DND-41 (cell line): Measurements from ENCODE around the gene SNX25.

ENCODE experiments used
- ATAC-seq: fragments of 200-7000 bp; cut with Tn5 transposase; 3 replicates; pipeline ENCODE4 v1.9.1; 2021; ENCODE audit warnings: low read depth; ENCODE audit not compliant: insufficient read depth
- DNase-seq: peaks from one replicate; pipeline ENCODE4 v3.0.0-alpha.2; 2020
- H2AFZ ChIP-seq: 2 replicates; pipeline ENCODE4 v1.6.0; 2012; ENCODE audit warnings: low read depth, low read length
- H3K27ac ChIP-seq: 2 replicates; pipeline ENCODE4 v1.5.1; 2012; ENCODE audit warnings: low read length, inconsistent platforms
- H3K27me3 ChIP-seq: fragments of 200-600 bp; sonication (generic); 2 replicates; pipeline ENCODE4 v1.6.0; 2012; ENCODE audit warnings: low read length, mild to moderate bottlenecking, inconsistent platforms; ENCODE audit not compliant: insufficient read depth, poor library complexity
- H3K36me3 ChIP-seq: 2 replicates; pipeline ENCODE4 v1.5.1; 2012; ENCODE audit warnings: low read length, inconsistent platforms; ENCODE audit not compliant: insufficient read depth
- H3K4me1 ChIP-seq: 2 replicates; pipeline ENCODE4 v1.5.1; 2012; ENCODE audit warnings: mild to moderate bottlenecking, low read length; ENCODE audit not compliant: insufficient read depth
- H3K4me2 ChIP-seq: 2 replicates; pipeline ENCODE4 v1.6.0; 2012; ENCODE audit warnings: mild to moderate bottlenecking, moderate library complexity, low read length, inconsistent platforms; ENCODE audit not compliant: insufficient read depth
- H3K4me3 ChIP-seq, 2 experiments: fragments of 200-600 bp in 1 of 2; shearing (Covaris generic) in 1 of 2; 2 replicates each; pipeline ENCODE4 v1.5.1; 2012 to 2016; ENCODE audit warnings: inconsistent platforms in 2 of 2, low read length in 2 of 2, mild to moderate bottlenecking in 2 of 2, low read depth in 1 of 2, moderate library complexity in 1 of 2
- H3K79me2 ChIP-seq: 2 replicates; pipeline ENCODE4 v1.6.0; 2012; ENCODE audit warnings: low read length, inconsistent platforms; ENCODE audit not compliant: insufficient read depth
- H3K9ac ChIP-seq: 2 replicates; pipeline ENCODE4 v1.6.0; 2012; ENCODE audit warnings: low read depth, mild to moderate bottlenecking, inconsistent platforms, low read length, moderate library complexity
- H3K9me3 ChIP-seq: 2 replicates; pipeline ENCODE4 v1.5.1; 2012; ENCODE audit warnings: low read length, moderate library complexity, mild to moderate bottlenecking, inconsistent platforms; ENCODE audit not compliant: insufficient read depth, severe bottlenecking
- H4K20me1 ChIP-seq: 2 replicates; pipeline ENCODE4 v1.6.0; 2012; ENCODE audit warnings: low read length; ENCODE audit not compliant: insufficient read depth
- CTCF ChIP-seq: IDR thresholded peaks from 2 replicates; pipeline ENCODE4 v1.5.1; 2012; ENCODE audit warnings: borderline replicate concordance, low read length, moderate library complexity, mild to moderate bottlenecking; ENCODE audit not compliant: poor library complexity, severe bottlenecking; ENCODE audit errors: extremely low read depth
- EZH2 ChIP-seq: IDR thresholded peaks from 3 replicates; pipeline ENCODE4 v1.6.1; 2012; ENCODE audit warnings: borderline replicate concordance, low read depth, mild to moderate bottlenecking, moderate library complexity, low read length, inconsistent platforms; ENCODE audit not compliant: severe bottlenecking

SNX25 gene

GRCh38 chr4:185217408-185217975 is 8.1 kb downstream of the SNX25 start:
- no peak for TF ChIP-seq EZH2
- no peak for TF ChIP-seq CTCF
- ATAC-seq (no peak), DNase-seq (no peak)
- H3K9me3 ChIP-seq, result no peaks in the 10 kb centered on the region
- H3K27ac ChIP-seq, result no peak overlapping the region
- no peak overlapping the region for H3K9ac ChIP-seq
- H3K4me3 ChIP-seq, result no peak overlapping the region
- no peaks in the 10 kb centered on the region for H3K4me1 ChIP-seq
- no peaks in the 10 kb centered on the region for H3K36me3 ChIP-seq
- no peaks in the 10 kb centered on the region for H3K79me2 ChIP-seq
- H2AFZ ChIP-seq, result no peak overlapping the region
- H4K20me1 ChIP-seq, result no peaks in the 10 kb centered on the region
- peaks cover 4% of the 10 kb centered on the region for H3K27me3 ChIP-seq
- no peak overlapping the region for H3K4me2 ChIP-seq

- ATAC-seq (no peak), DNase-seq (no peak)
- Histone ChIP-seq H3K9ac (no peak overlapping the region), H3K9me3 (no peaks in the 10 kb centered on the region), H4K20me1 (no peaks in the 10 kb centered on the region), H2AFZ (no peak overlapping the region), H3K27ac (no peak overlapping the region), H3K79me2 (no peaks in the 10 kb centered on the region), H3K4me2 (no peak overlapping the region), H3K4me1 (no peaks in the 10 kb centered on the region), H3K27me3 (peaks cover 4% of the 10 kb centered on the region), H3K36me3 (no peaks in the 10 kb centered on the region), H3K4me3 (no peak overlapping the region)
- TF ChIP-seq EZH2, result no peak
Observed at GRCh38 chr4:185218312-185218711, 8.9 kb downstream of the SNX25 start.

- Histone ChIP-seq H3K4me2 (no peak overlapping the region), H3K4me1 (no peaks in the 10 kb centered on the region), H3K27me3 (no peaks in the 10 kb centered on the region), H3K9me3 (no peaks in the 10 kb centered on the region), H3K27ac (no peak overlapping the region), H3K79me2 (no peaks in the 10 kb centered on the region), H3K4me3 (no peak overlapping the region), H3K9ac (no peak overlapping the region), H4K20me1 (no peaks in the 10 kb centered on the region), H3K36me3 (no peaks in the 10 kb centered on the region), H2AFZ (no peak overlapping the region)
- TF ChIP-seq EZH2 (no peak), CTCF (no peak)
- ATAC-seq (no peak), DNase-seq (no peak)
Observed at GRCh38 chr4:185219551-185220344, 10.3 kb downstream of the SNX25 start.

GRCh38 chr4:185221491-185221890 is 12.1 kb downstream of the SNX25 start:
- no peak for TF ChIP-seq CTCF
- TF ChIP-seq EZH2, result no peak
- H3K27me3 ChIP-seq, result no peaks in the 10 kb centered on the region
- no peaks in the 10 kb centered on the region for H3K9me3 ChIP-seq
- no peak overlapping the region for H3K27ac ChIP-seq
- DNase-seq (no peak), ATAC-seq (no peak)
- no peak overlapping the region for H3K9ac ChIP-seq
- no peaks in the 10 kb centered on the region for H3K36me3 ChIP-seq
- H3K79me2 ChIP-seq, result no peaks in the 10 kb centered on the region
- H2AFZ ChIP-seq, result no peak overlapping the region
- no peak overlapping the region for H3K4me2 ChIP-seq
- no peaks in the 10 kb centered on the region for H3K4me1 ChIP-seq
- H3K4me3 ChIP-seq, result no peak overlapping the region
- no peaks in the 10 kb centered on the region for H4K20me1 ChIP-seq
